Cardiac fibroblast (primary cell): Measurements from ENCODE around the gene CHCT1.
A peak's percentile ranks its signal among the peaks of the same experiment; 100 is the strongest.
"Not testable (repeated sequence)": the region's sequence is repeated elsewhere in the genome, so short reads cannot be mapped to it uniquely, and the experiment has no call there.

Experiments
- DNase-seq, 2 donors: peaks; one replicate each; pipeline versions ENCODE4 v3.0.0 to v3.0.0-alpha.2; 2010; ENCODE audit warnings: low read depth in 2 of 2
- H3K4me3 ChIP-seq, 2 donors: replicated peaks in 1 of 2; 1 replicate in 1 of 2; 2 replicates in 1 of 2; pipeline ENCODE4 v1.5.1; 2011; ENCODE audit warnings: low read depth in 2 of 2, low read length in 2 of 2, mild to moderate bottlenecking in 2 of 2, moderate library complexity in 1 of 2
- TF ChIP-seq, protein P1 (sequence below): IDR thresholded peaks from one replicate; pipeline ENCODE4 v1.5.1; 2011; ENCODE audit warnings: low read depth, mild to moderate bottlenecking, low read length, inconsistent platforms

The CHCT1 gene

DNA sequence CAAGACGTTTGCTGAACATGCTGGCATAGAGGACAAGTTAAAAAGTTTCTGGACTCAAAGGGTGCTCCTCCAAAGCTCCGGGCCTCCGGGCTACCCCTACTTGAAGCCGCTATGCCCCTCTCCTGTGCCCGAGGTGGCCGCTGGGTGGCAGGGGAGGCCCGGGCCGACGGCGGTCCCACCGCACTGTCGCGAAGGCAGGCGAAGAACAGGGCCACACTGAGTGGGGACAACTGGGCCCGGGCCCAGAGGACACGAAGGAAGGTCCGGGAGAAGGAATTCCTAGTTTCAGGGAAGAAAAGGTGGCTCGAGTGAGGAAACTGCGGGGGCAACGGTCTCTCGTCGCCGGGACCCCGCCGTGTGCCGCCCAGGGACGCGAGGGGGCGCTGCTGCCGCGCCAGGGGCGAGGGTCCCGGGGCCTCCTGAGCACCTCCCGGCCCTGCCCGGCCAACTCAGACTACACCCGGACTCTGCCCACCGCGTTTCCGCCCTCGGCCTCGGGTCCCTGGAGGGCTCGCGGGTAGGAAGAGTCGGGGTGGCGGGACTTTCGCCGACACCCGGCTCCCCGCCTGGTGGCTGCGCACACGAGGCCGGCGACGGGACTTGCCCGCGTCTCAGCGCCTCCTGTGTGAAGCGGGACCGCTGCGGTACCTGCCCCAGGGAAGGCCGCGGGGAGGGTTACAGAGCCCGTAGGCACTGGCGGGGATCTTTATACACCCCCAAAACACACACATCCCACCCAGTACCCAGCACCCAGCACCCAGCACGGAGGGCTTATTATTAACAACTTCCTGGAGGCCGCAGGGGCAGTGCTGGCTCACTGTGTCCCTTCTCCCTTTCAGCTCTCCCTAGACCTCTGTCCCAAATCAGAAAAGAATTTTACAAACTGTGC is 772 bp upstream of the CHCT1 start:
- peak; percentile 62 to 67 for DNase-seq
- TF ChIP-seq, protein P1, sequence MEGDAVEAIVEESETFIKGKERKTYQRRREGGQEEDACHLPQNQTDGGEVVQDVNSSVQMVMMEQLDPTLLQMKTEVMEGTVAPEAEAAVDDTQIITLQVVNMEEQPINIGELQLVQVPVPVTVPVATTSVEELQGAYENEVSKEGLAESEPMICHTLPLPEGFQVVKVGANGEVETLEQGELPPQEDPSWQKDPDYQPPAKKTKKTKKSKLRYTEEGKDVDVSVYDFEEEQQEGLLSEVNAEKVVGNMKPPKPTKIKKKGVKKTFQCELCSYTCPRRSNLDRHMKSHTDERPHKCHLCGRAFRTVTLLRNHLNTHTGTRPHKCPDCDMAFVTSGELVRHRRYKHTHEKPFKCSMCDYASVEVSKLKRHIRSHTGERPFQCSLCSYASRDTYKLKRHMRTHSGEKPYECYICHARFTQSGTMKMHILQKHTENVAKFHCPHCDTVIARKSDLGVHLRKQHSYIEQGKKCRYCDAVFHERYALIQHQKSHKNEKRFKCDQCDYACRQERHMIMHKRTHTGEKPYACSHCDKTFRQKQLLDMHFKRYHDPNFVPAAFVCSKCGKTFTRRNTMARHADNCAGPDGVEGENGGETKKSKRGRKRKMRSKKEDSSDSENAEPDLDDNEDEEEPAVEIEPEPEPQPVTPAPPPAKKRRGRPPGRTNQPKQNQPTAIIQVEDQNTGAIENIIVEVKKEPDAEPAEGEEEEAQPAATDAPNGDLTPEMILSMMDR, result peak; percentile 94

DNA sequence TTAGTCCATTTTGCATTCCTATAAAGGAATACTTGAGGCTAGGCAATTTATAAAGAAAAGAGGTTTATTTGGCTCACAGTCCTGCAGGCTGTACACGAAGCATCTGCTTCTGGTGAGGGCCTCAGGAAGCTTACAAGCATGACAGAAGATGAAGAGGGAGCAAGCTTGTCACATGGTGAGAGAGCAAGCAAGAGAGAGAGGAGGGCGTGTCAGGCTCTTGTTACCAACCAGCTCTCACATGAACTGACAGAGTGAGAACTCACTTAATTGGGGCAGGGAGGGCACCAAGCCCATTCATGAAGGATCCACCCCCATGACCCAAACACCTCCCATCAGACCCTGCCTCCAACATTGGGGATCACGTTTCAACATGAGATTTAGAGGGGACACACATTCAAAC is 1.6 kb downstream of the CHCT1 start:
- H3K4me3 ChIP-seq, result no peak overlapping the region
- DNase-seq, result no peak
- TF ChIP-seq, protein P1, result no peak

More for the DNA sequence above, 772 bp upstream of the CHCT1 start:
- peak overlapping the region; percentile 42 to 53 for H3K4me3 ChIP-seq

DNA sequence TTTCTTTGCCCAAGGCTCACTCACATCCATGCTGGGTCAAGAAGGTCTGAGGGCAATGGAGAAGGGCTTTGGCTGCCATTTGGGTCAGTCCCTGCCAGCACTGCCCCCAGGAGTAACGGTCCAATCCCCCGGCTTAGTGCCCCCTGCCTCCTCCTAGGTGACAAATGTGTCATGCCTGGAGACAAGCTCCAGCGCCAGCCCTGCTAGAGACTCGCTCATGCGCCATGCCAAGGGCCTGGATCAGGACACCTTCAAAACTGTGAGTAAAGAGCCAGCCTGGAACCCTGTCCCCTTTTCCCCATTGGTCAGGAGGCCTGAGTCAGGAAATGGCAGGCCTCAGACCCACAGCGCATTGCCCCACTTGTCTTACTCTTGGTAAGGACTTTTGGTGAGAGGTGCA is 3.3 kb downstream of the CHCT1 start:
- no peak overlapping the region for H3K4me3 ChIP-seq
- TF ChIP-seq, protein P1, result no peak
- DNase-seq, result no peak

DNA sequence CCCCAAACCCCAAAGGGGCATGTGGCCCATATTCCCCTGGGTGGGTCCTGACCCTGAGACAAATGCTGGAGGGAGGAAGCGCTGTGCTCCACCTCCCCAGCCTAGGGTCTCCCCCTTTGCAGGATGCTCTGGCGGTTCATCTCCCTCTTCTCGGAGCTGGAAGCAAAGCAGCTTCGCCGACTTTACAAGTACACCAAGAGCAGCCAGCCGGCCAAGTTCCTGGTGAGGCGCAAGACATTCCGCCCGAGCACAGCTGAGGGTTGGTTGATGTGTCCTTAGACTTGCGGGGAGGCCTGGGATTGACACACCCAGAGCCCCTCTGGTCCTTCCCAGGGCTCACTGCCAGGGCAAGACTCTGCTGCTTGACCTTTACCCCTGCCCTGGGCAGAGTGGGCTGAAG is 4.3 kb downstream of the CHCT1 start:
- no peak for DNase-seq
- no peak overlapping the region for H3K4me3 ChIP-seq
- TF ChIP-seq, protein P1, result no peak

DNA sequence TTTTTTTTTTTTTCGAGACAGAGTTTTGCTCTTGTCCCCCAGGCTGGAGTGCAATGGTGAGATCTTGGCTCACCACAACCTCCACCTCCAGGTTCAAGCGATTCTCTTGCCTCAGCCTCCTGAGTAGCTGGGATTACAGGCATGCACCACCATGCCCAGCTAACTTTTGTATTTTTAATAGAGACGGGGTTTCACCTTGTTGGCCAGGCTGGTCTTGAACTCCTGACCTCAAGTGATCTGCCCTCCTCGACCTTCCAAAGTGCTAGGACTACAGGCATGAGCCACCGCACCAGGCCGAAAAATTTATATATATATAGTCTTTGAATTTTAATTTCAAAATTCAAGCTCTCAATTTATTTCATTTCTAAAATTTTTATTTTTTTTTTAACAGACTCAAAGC is 6.2 kb downstream of the CHCT1 start:
- DNase-seq, H3K4me3 ChIP-seq: not testable (repeated sequence)

DNA sequence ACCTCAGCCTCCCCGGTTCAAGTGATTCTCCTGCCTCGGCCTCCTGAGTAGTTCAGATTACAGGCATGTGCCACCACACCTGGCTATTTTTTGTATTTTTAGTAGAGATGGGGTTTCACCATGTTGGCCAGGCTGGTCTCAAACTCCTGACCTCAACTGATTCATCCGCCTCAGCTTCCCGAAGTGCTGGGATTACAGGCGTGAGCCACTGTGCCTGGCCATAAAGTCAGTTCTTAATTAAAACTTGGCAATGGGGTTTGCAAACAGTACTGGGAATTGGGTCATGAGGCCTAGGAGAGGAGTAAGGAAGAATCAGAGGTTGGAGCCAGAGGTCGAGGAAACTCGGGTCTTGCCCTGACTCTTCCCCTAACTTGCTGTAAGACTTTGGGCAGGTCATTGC is 8.3 kb downstream of the CHCT1 start:
- DNase-seq, H3K4me3 ChIP-seq: not testable (repeated sequence)

DNA sequence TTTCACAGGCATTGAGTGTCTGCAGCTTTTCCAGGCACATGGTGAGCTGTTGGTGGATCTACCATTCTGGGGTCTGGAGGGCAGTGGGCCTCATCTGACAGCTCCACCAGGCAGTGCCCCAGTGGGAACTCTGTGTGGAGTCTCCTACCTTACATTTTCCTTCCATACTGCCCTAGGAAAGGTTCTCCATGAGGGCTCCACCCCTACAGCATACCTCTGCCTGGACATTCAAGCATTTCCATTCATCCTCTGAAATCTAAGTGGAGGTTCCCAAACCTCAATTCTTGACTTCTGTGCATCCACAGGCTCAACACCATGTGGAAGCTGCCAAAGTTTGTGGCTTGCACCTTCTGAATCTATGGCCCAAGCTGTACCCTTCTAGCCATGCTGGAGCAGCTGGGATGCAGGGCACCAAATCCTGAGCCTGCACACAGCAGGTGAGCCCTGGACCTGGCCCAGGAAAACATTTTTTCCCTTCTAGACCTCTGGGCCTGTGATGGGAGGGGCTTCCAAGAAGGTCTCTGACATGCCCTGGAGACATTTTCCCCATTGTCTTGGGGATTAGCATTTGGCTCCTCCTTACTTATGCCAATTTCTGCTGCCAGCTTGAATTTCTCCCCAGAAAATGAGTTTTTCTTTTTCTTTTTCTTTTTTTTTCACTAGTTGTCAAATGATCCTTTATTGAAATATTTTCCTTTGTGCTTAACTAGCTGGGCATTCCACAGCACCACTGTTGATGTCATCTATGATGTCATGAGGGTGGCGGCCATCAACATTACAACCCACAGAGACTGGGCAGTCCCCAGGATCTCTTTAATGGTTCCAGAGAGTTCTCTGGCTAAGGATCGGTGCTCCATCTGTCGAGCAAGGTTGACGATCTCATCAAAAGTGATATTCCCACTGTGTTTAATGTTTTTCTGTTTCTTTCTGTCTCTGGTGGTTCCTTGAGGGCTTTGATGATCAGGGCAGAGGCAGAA is 11.0 kb downstream of the CHCT1 start:
- DNase-seq, H3K4me3 ChIP-seq: not testable (repeated sequence)
